Loucy (cell line): Measurements from ENCODE around the gene CACNA2D1.

Experiments used
- CTCF ChIP-seq: fragments of 200-600 bp; sonication (generic); conservative IDR thresholded peaks from 2 replicates; pipeline ENCODE4 v1.5.1; 2014; ENCODE audit warnings: mild to moderate bottlenecking, antibody characterized with exemption, low read length
- EZH2phosphoT487 ChIP-seq: fragments of 200-600 bp; IDR thresholded peaks from 2 replicates; pipeline ENCODE4 v1.6.1; 2018; ENCODE audit warnings: antibody characterized with exemption, mild to moderate bottlenecking, moderate library complexity, borderline replicate concordance

DNA sequence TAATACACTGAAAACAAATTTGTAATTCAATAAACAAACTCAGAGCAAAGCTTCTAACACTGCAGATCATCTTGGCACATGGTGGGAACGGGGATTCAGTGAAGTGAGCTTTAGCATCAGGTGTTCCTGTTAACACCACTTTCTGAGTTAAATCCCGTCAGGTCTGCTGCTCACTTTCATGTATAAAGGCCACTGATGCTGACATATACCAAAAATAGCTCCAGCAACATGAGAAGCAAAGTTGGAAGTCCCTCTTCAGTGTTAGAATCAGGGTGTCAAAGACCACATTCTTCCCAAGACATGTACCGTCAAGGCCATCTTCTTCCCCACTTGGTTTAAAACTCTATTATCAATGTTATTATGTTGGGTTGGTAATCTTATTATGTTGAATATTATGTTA is 11.7 kb upstream of the CACNA2D1 start:
- TF ChIP-seq CTCF, result no peak
- TF ChIP-seq EZH2phosphoT487, result no peak
